Activated CD4-positive, CD25-positive, alpha-beta regulatory T cell treated with anti-CD3 and anti-CD28 coated beads, Interleukin-2, amount 50 U/mL, for 72 hours (primary cell): ENCODE data around the gene DLGAP1.
"Not testable (repeated sequence)": the region's sequence is repeated elsewhere in the genome, so short reads cannot be mapped to it uniquely, and the experiment has no call there.

Experiments used
- DNase-seq: peaks from one replicate; pipeline ENCODE4 v3.0.0; 2021

Gene DLGAP1

DNA sequence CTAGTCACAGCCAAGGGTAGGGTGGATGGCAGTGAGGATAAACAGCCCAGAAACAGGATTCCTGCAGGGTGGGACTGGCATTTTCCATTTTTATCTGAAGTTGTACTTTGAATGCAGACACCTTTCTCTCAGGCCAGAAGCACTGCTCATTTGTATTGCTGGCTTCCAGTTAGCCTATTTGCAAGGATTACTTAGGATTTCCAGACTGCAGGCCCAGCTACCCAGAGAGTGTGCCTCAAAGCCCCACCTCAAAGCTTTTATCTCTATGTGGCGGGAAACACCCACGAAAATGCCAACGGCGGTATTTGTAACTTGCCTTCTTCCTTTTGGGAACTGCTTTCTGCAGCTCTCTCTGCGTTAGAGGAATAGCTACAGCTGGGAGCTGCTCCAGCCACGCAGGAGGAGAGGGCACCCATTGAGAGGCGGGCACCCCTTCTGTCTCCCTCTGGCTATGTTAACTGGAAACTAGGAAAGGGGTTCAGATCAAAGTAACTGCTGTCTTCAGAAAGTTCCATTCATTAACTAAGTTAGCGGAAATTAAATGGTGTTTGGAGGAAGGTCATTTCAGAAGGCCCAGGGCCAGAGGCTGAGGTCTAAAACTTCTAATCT is 860.2 kb downstream of the DLGAP1 start:
- peak; percentile 52 for DNase-seq

DNA sequence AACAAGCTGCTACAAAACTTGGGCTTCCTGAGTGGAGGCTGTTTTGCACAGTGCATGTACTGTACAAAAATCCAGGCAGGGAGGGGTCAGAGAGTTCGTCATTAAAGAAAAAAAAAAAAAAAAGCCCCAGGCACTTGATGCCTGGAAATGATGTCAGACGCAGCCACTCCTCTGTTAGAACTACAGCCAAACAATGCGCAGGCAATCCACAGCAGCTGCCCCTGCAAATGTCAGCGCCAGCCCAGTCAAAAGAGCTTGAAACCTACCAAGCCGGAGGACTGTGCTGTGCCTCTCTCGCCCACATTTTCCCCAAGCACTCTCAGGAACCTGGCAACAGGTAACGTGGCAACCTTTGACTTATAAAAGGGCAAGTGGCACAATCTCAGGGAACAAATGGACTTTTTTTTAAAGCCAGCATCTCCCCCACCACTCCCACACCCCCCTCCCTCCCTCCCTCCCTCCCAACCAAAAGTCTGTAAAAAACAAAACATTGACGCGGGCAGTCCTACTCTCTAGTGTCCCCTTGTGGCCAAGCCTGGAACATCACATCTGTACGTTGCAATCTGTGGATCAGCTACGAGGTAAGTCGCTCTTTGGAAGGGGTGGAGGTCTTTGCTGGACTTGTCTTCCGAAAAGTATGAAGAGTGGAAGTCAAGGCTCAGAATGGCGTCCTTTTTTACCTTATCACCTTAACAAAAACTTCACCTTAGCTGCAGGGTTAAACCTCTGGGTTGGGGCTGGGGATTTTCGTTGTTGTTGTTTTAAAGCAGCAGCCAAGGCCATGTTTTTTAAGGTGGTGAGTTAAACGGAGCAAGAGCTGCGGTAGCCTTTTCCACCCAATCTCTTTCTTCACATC is 861.0 kb downstream of the DLGAP1 start:
- peak; percentile 86 for DNase-seq

DNA sequence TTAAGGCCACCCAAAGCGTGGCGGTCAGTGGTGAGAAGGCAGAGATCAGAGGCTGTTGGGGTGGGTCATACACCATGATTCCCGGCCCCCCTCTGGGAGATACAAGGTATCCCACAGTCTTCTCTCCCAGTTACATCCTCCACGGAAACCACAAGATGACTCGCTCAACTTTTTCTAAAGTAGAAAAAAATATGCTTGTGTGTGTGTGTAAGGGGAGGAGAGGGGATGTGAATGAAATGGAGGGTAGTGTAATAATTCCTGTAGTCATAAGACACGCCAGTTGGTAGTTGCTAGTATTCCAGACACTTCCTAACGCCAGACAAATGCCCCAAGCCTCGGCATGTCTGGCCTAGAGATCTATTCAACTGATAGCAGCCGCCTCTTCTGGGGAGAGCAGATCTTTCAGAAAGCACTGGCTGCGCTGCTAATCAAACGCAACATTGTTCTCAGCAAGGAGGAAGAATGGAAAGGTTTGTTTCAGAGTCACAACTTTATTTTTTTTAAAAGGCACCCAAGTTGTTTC is 861.7 kb downstream of the DLGAP1 start:
- no peak for DNase-seq

- no peak for DNase-seq
Measured at GRCh38 chr18:3592864-3593263, 862.2 kb downstream of the DLGAP1 start.

- no peak for DNase-seq
Measured at GRCh38 chr18:3590096-3590630, 864.9 kb downstream of the DLGAP1 start.

GRCh38 chr18:3585656-3586509 is 869.2 kb downstream of the DLGAP1 start:
- peak; percentile 71 for DNase-seq

- no peak for DNase-seq
Measured at GRCh38 chr18:3584897-3585460, 870.1 kb downstream of the DLGAP1 start.

GRCh38 chr18:3584266-3584861 is 870.7 kb downstream of the DLGAP1 start:
- peak; percentile 3 for DNase-seq

DNA sequence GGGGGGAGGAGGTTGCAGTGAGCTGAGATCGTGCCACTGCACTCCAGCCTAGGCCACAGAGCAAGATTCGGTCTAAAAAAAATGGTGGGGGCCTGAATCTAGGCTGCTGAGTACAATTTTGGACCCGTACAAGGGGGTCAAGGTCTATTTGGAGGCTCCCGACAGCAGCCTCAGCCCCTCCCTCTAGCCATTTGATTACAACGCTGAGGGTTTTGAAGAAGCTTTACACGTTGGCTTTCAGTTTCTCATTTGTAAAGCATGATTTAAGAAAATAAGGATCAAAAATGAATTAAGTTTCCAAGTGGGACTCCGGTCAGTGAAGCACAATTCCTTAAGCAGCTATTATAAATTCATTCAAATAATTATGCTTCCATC is 871.2 kb downstream of the DLGAP1 start:
- DNase-seq: no peak

GRCh38 chr18:3583106-3583872 is 871.8 kb downstream of the DLGAP1 start:
- peak; percentile 12 for DNase-seq

GRCh38 chr18:3581890-3582289 is 873.2 kb downstream of the DLGAP1 start:
- DNase-seq: no peak

DNA sequence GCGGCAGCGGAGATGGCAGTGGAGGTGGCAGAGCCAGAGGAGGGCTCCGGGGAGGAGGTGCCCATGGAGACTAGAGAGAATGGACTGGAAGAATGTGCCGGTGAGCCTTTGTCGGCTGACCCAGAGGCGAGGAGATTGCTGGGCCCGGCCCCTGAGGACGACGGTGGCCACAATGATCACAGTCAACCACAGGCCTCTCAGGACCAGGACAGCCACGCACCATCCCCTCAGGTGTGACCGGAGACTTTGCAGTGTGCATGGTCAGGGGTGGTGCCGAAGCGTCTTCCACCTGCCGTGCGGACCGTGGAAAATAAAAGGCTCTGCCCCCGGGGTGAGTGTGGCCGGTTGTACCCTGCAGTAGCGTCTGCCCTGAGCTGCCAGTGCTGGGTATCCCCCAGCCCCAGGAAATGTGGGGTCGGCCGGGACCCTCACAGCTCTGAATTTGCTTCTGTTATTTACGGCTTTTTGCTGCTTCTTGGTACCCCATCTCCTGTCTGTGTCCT is 874.5 kb downstream of the DLGAP1 start:
- DNase-seq: not testable (repeated sequence)

GRCh38 chr18:3579701-3580100 is 875.4 kb downstream of the DLGAP1 start:
- DNase-seq: no peak

GRCh38 chr18:3578621-3579020 is 876.5 kb downstream of the DLGAP1 start:
- no peak for DNase-seq

- no peak for DNase-seq
Measured at GRCh38 chr18:3577281-3577855, 877.7 kb downstream of the DLGAP1 start.

DNA sequence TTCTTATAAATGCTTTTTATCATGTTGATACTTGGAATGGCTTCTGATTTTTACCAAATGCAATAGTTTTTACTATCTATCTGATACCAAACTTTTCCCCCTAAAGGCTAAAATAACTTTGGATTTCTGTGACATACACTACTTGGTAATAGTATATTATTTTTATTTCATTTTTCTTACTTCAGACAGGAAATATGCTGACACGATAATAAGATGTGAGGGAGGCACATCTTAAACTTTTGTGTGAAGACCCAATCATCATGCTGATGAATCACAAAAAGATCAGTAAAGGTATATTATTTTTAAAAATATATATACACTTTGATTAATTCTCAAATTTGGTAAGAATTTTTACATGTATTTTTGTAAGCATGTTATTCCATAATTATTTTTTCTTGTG is 882.3 kb downstream of the DLGAP1 start:
- DNase-seq: no peak

DNA sequence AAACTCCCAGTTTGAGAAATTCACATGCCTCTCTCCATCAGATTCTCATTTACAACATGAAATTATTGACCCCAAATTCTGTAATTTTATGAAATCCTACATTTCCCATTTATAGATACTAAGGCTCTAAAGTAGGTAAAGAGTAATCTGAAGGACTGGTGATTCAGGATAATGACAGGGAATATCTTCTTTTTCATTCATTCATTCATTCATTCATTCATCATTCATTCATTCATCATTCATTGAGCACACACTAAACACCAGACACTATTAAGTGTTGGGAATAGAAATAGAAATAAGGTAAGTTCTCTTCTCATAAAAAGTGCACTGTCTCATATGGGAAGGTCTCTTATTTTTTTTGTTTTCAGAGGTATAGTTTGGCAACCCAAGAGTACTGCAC is 888.3 kb downstream of the DLGAP1 start:
- DNase-seq: no peak

- no peak for DNase-seq
Measured at GRCh38 chr18:3560755-3561154, 894.4 kb downstream of the DLGAP1 start.

DNA sequence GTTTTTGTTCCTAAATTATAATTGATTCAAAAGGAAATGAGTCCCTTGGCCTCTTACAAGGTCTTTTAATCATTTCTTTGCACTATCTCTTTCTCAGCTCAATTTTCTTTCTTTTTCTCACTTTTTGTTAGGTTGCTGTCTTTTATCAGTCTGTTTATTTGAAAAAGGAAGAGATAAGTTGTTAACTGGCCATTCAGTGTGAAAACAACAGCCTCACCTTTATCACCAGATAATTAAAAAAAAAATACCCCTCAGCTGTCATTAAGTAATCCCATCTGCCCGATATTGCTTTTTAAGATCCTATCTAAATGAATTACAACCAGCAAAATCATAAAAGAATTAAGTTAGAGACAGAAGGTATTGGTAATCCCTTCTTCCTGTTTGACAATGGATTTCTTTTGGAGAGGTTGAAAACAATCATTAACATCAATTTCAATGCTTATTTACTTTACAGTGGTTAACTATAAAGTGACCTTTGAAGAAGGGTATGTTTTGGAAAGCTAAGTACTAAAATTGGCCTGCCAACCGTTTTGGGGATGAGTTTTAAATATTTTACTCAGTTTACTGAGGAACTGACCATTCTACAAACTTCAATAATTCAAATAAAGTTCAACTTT is 900.2 kb downstream of the DLGAP1 start:
- DNase-seq: no peak

- no peak for DNase-seq
Measured at GRCh38 chr18:3554091-3554601, 901.0 kb downstream of the DLGAP1 start.
